ENCODE data around the gene GET3.
"Not testable (repeated sequence)": the region's sequence is repeated elsewhere in the genome, so short reads cannot be mapped to it uniquely, and the experiment has no call there.

The GET3 gene

DNA sequence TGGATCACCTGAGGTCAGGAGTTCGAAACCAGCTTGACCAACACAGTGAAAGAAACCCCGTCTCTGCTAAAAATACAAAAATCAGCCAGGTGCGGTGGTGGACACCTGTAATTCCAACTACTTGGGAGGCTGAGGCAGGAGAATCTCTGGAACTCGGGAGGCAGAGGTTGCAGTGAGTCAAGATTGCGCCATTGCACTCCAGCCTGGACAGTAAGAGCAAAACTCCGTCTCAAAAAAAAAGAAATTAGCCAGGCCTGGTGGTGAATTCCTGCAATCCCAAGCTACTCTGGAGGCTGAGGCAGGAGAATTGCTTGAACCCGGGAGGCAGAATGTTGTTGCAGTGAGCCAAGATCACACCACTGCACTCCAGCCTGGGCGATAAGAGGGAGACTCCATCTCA lies 28.7 kb upstream of the GET3 start:
- peaks cover 65% of the 10 kb centered on the region; the same call in 1 of the 2 replicates for H3K36me3 ChIP-seq (ENCODE audit: insufficient read depth, low read length)

DNA sequence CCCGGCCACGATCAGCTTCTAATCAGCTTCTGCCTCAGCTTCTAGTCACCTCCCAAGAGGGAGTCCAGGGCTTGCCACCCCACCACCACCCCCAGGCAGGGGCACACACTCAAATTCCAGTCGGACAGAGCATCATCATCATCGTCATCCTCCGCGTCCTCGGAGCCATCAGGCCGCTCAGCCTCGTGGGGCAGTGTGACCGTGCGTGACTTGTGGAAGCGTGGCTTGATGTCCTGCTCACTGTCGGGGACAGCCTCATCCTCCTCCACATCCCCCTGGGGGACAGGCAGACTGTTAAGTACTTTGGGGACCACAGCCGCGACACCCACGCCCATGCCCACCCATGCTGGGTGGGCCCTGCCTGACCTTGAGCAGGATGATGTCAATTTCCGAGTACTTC lies 26.1 kb upstream of the GET3 start:
- no peaks in the 10 kb centered on the region for H3K4me1 ChIP-seq (ENCODE audit: insufficient read depth, low read length, poor library complexity, severe bottlenecking)
- no peak overlapping the region for H3K9ac ChIP-seq (ENCODE audit: low read depth, low read length, poor library complexity, severe bottlenecking)
- no peak overlapping the region for H3K4me2 ChIP-seq (ENCODE audit: low read depth, low read length, poor library complexity, severe bottlenecking)
- peaks cover 66% of the 10 kb centered on the region; the same call in 1 of the 2 replicates for H3K36me3 ChIP-seq (ENCODE audit: insufficient read depth, low read length)
- H3K9me3 ChIP-seq (ENCODE audit: insufficient read depth, low read depth, low read length) = no peaks in the 10 kb centered on the region
- H3K9me2 ChIP-seq (replicated peaks; ENCODE audit: low read depth, low read length) = no peaks in the 10 kb centered on the region
- H3K4me3 ChIP-seq (ENCODE audit: low read length, poor library complexity, severe bottlenecking) = no peak overlapping the region
- TF ChIP-seq, protein P1, sequence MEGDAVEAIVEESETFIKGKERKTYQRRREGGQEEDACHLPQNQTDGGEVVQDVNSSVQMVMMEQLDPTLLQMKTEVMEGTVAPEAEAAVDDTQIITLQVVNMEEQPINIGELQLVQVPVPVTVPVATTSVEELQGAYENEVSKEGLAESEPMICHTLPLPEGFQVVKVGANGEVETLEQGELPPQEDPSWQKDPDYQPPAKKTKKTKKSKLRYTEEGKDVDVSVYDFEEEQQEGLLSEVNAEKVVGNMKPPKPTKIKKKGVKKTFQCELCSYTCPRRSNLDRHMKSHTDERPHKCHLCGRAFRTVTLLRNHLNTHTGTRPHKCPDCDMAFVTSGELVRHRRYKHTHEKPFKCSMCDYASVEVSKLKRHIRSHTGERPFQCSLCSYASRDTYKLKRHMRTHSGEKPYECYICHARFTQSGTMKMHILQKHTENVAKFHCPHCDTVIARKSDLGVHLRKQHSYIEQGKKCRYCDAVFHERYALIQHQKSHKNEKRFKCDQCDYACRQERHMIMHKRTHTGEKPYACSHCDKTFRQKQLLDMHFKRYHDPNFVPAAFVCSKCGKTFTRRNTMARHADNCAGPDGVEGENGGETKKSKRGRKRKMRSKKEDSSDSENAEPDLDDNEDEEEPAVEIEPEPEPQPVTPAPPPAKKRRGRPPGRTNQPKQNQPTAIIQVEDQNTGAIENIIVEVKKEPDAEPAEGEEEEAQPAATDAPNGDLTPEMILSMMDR (conservative IDR thresholded peaks at IDR 0.05; ENCODE audit: low read length) = no peak
- no peak for TF ChIP-seq EZH2phosphoT487 (IDR thresholded peaks at IDR 0.05; ENCODE audit: borderline replicate concordance)
- H2AFZ ChIP-seq (ENCODE audit: low read length) = no peak overlapping the region
- no peaks in the 10 kb centered on the region for H3F3A ChIP-seq (ENCODE audit: low read depth)
- H3K79me2 ChIP-seq (ENCODE audit: insufficient read depth, low read length) = 0 out of 2 replicates have a peak, but pooled peaks cover 4% of the 10 kb centered on the region
- no peaks in the 10 kb centered on the region for H3K27me3 ChIP-seq (ENCODE audit: insufficient read depth, low read length, poor library complexity, severe bottlenecking)
- H4K20me1 ChIP-seq (ENCODE audit: insufficient read depth, low read length, poor library complexity, severe bottlenecking) = no peaks in the 10 kb centered on the region

More for the DNA sequence above, 28.7 kb upstream of the GET3 start:
- no peak overlapping the region for H2AFZ ChIP-seq (ENCODE audit: low read length)
- TF ChIP-seq, protein P1 (conservative IDR thresholded peaks at IDR 0.05; ENCODE audit: low read length) = no peak
- TF ChIP-seq EZH2phosphoT487 (IDR thresholded peaks at IDR 0.05; ENCODE audit: borderline replicate concordance) = no peak
- no peaks in the 10 kb centered on the region for H3K9me3 ChIP-seq (ENCODE audit: insufficient read depth, low read depth, low read length)
- no peak overlapping the region for H3K4me2 ChIP-seq (ENCODE audit: low read depth, low read length, poor library complexity, severe bottlenecking)
- H3K9me2 ChIP-seq (replicated peaks; ENCODE audit: low read depth, low read length) = no peaks in the 10 kb centered on the region
- no peaks in the 10 kb centered on the region for H3K27me3 ChIP-seq (ENCODE audit: insufficient read depth, low read length, poor library complexity, severe bottlenecking)
- no peak overlapping the region for H3K9ac ChIP-seq (ENCODE audit: low read depth, low read length, poor library complexity, severe bottlenecking)
- H3K79me2 ChIP-seq (ENCODE audit: insufficient read depth, low read length) = no peaks in the 10 kb centered on the region
- no peaks in the 10 kb centered on the region for H4K20me1 ChIP-seq (ENCODE audit: insufficient read depth, low read length, poor library complexity, severe bottlenecking)
- no peaks in the 10 kb centered on the region for H3F3A ChIP-seq (ENCODE audit: low read depth)
- no peaks in the 10 kb centered on the region for H3K4me1 ChIP-seq (ENCODE audit: insufficient read depth, low read length, poor library complexity, severe bottlenecking)
- no peak overlapping the region for H3K4me3 ChIP-seq (ENCODE audit: low read length, poor library complexity, severe bottlenecking)

DNA sequence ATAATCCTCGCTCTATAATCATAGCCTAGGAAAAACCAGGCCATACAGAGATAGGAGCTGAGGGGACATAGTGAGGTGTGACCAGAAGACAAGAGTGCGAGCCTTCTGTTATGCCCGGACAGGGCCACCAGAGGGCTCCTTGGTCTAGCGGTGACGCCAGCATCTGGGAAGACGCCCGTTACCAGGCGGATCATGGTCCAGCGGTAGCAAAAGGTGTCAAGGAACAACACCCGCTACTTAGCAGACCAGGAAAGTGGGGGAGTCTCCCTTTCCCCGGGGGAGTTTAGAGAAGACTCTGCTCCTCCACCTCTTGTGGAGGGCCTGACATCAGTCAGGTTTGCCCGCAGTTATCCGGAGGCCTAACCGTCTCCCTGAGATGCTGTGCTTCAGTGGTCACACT lies 25.2 kb upstream of the GET3 start:
- H3K4me1 ChIP-seq (ENCODE audit: insufficient read depth, low read length, poor library complexity, severe bottlenecking); H3K9me2 ChIP-seq (replicated peaks; ENCODE audit: low read depth, low read length); H3K9me3 ChIP-seq (ENCODE audit: insufficient read depth, low read depth, low read length); H3F3A ChIP-seq (ENCODE audit: low read depth); H3K4me2 ChIP-seq (ENCODE audit: low read depth, low read length, poor library complexity, severe bottlenecking); H2AFZ ChIP-seq (ENCODE audit: low read length); H3K4me3 ChIP-seq (ENCODE audit: low read length, poor library complexity, severe bottlenecking); H4K20me1 ChIP-seq (ENCODE audit: insufficient read depth, low read length, poor library complexity, severe bottlenecking); H3K27me3 ChIP-seq (ENCODE audit: insufficient read depth, low read length, poor library complexity, severe bottlenecking); H3K9ac ChIP-seq (ENCODE audit: low read depth, low read length, poor library complexity, severe bottlenecking): not testable (repeated sequence)
- Histone ChIP-seq H3K79me2 (ENCODE audit: insufficient read depth, low read length) (peaks cover 12% of the 10 kb centered on the region; the same call in 1 of the 2 replicates), H3K36me3 (ENCODE audit: insufficient read depth, low read length) (peaks cover 57% of the 10 kb centered on the region; the same call in 1 of the 2 replicates)

DNA sequence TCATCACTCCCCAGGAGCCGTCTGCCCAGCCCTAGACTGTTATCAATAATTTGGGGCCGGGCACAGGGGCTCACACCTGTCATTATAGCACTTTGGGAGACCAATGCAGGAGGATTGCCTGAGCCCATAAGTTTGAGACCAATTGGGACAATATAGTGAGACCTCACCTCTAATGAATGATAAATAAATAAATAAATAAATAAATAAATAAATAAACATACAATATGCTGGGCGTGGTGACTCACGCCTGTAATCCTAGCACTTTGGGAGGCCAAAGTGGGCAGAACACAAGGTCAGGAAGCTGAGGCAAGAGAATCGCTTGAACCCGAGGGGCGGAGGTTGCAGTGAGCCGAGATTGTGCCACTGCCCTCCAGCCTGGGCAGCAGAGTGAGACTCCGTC lies 24.0 kb upstream of the GET3 start:
- H3F3A ChIP-seq (ENCODE audit: low read depth); H3K4me2 ChIP-seq (ENCODE audit: low read depth, low read length, poor library complexity, severe bottlenecking); H3K9me2 ChIP-seq (replicated peaks; ENCODE audit: low read depth, low read length); H4K20me1 ChIP-seq (ENCODE audit: insufficient read depth, low read length, poor library complexity, severe bottlenecking); H3K9ac ChIP-seq (ENCODE audit: low read depth, low read length, poor library complexity, severe bottlenecking); H3K27me3 ChIP-seq (ENCODE audit: insufficient read depth, low read length, poor library complexity, severe bottlenecking); H3K9me3 ChIP-seq (ENCODE audit: insufficient read depth, low read depth, low read length); H3K4me3 ChIP-seq (ENCODE audit: low read length, poor library complexity, severe bottlenecking); H2AFZ ChIP-seq (ENCODE audit: low read length); H3K4me1 ChIP-seq (ENCODE audit: insufficient read depth, low read length, poor library complexity, severe bottlenecking): not testable (repeated sequence)
- Histone ChIP-seq H3K79me2 (ENCODE audit: insufficient read depth, low read length) (peaks cover 18% of the 10 kb centered on the region; the same call in 1 of the 2 replicates), H3K36me3 (ENCODE audit: insufficient read depth, low read length) (peaks cover 54% of the 10 kb centered on the region; the same call in 1 of the 2 replicates)

Measured in Loucy (cell line).